Measurements from ENCODE around the gene ATP5PF.
"Not testable (repeated sequence)": the region's sequence is repeated elsewhere in the genome, so short reads cannot be mapped to it uniquely, and the experiment has no call there.

ATP5PF gene, protein sequence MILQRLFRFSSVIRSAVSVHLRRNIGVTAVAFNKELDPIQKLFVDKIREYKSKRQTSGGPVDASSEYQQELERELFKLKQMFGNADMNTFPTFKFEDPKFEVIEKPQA

DNA sequence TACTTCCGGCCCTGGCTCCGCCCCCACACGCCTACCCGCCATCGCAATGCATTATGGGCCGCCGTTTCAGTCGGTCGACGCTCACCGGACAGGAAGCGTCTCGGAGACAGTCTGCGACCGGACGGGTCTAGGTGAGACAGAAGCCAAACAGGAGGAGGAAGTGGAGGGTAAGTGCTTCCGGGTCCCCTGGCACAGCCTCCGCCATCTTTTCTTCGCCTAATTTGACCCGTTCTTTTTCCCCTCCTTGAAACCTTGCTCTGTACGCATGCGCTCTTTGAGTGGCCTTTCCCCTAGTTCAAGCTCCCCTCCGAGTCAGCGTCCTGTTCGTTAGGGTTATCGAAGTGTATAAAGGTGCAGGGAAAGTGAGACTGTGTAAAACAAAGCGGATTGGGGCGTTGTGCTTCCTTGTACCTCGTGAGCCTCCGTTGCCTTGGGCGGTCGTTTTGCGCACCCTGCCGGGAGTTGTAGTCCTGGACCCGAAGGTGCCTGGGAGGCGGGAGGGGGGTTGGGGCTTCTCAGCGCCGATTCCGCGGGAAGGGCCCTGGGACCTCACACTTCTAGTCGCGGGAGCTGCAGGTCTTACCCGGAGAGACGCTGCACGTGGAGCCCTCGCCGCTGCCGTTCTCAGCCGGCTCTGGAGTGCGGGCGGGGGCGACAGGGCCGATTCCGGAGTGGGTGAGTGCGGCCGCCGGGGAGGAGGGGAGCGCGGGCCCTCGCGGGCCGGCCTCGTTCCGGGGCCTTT lies at the start of gene ATP5PF, which contains the start of gene GABPA:
ATP5PF (minus strand) TSS at position 1 of the 742 bp plus-strand sequence. CDS start 5,110 bp downstream, outside the sequence.
GABPA (plus strand) TSS at position 69 of the 742 bp plus-strand sequence. CDS start 6,627 bp downstream, outside the sequence.
- peak; percentile 99 for DNase-seq (ENCODE audit: low spot score)

DNA sequence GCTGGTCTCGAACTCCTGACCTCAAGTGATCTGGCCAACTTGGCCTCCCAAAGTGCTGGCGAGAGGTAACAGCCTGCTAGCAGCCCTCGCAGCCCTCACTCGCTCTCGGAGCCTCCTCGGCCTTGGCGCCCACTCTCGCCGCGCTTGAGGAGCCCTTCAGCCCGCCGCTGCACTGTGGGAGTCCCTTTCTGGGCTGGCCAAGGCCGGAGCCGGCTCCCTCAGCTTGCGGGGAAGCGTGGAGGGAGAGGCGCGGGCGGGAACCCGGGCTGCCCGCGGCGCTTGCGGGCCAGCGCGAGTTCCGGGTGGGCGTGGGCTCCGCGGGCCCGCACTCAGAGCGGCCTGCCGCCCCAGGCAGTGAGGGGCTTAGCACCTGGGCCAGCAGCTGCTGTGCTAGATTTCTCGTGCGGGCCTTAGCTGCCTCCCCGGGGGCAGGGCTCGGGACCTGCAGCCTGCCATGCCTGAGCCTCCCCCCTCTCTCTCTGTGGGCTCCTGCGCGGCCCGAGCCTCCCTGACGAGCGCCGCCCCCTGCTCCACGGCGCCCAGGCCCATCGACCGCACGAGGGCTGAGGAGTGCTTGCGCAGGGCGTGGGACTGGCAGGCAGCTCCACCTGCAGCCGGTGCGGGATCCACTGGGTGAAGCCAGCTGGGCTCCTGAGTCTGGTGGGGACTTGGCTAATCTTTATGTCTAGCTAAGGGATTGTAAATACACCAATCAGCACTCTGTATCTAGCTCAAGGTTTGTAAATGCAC lies 43.6 kb upstream of the ATP5PF start:
- DNase-seq (ENCODE audit: low spot score): not testable (repeated sequence)

- no peak for DNase-seq (ENCODE audit: low spot score)
Measured at GRCh38 chr21:25776440-25776839, 41.7 kb upstream of the ATP5PF start.

DNA sequence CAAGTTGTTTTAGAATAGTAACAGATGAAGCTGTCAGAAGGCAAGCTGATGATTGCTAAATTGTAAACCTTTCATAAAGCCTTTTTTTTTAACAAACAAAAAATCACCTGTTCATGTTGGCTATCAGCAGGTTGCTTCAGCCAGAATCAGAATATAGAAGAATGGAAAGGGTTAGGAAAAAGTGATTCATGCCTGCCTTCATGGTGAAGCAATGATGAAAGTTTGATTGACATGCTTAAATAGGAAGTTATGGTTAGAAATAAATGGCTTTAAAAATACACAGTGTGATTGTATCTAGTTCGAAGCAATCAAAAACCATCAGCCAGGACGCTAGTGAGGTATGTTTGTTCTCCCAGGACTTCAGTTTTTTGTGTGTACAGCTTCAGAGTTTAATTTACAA lies 38.0 kb upstream of the ATP5PF start:
- DNase-seq (ENCODE audit: low spot score): no peak

DNA sequence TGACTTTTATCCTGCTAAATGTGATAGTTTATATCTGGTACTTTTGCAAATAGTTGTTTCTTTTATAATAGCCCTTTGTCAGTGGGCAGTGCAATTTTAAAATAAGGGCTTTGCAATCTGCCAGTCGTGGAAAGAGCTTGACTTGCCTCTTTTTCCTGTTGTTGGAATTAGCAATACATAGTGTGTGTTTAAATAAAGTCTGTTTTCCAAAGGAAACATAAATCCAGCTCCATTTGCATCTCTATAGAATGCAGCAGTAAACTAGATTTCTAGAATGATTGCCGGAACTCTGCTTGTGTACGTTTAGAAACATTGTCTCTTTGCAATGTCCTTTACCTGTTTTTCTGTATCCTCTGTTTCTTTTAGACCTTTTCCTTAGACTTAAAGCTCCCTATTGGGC lies 33.2 kb upstream of the ATP5PF start:
- DNase-seq (ENCODE audit: low spot score): no peak

- no peak for DNase-seq (ENCODE audit: low spot score)
Measured at GRCh38 chr21:25764065-25764464, 29.4 kb upstream of the ATP5PF start.

- DNase-seq (ENCODE audit: low spot score): no peak
Measured at GRCh38 chr21:25760677-25761076, 26.0 kb upstream of the ATP5PF start.

DNA sequence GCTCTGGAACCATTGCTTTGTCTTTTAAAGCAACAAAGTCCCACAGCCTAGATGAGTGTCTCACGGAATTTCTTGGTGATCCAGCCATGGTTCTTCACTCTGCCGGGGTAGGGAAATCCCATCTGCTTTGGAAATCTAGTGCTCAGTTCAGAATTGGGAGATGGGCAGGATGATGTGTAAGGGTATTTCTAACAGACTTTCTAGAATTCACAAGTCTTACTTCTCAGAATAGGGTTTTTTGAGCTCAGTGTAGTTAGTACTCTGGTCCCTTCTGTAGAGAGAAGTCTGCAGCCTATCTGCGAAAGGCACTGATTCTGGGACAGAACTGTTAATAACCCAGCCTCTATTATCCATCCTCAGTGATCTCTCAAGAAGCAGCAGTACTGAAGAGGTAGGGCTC lies 25.4 kb upstream of the ATP5PF start:
- no peak for DNase-seq (ENCODE audit: low spot score)

- no peak for DNase-seq (ENCODE audit: low spot score)
Measured at GRCh38 chr21:25759573-25759972, 24.9 kb upstream of the ATP5PF start.

GRCh38 chr21:25757531-25757930 lies 22.8 kb upstream of the ATP5PF start:
- peak; percentile 17 for DNase-seq (ENCODE audit: low spot score)

DNA sequence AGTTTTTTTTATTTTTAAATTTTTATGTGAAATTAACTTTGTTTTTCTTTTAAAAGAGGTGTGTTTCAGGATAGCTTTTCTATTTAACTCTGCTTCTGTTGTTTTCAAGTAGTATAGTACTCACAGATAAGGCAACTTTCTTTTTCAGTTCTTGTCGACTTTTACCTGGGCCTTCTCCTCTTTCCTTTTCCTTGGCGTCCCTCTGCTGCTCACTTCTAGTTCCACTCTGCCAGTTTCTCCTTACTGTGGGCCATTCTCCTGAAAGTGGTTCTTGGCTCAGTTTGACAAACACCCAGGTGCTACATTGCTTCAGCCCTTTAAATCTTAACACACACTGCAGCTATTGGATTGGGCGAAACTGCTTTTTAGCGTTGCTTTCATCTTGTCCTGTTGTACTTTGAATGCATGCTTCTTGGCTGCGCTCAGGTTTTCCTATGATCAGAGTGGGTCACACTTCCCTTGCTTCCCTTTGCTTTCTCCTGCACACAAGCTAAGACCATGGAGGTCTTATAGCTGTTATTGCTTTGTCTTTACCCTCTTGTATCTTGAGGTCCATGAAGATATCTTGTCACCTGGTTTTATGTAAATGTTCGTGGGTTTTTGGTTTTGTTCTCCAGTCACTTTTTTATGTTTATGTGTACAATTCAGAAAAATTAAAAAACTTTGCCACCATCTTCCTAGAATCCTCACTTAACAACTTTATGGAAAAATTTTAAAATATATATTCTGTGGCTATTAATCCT lies 21.7 kb upstream of the ATP5PF start:
- no peak for DNase-seq (ENCODE audit: low spot score)

DNA sequence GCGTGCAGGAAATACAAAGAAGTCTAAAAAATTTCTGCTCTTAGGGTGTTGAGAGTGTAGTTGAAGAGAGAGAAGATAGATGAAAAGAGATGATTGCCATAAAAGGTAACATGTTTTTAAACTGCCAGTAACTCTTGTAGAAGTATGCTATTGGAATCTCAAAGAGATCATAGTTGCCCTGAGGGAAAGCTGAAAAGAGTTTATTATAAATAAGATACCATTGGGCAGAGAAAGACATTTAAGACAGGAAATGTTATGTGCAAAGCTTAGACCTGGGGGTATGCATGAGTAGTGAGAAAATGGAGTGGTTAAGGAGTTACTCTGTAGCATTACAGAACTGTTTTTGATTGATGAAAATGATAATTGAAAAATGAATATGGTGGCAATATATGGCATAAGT lies 17.7 kb upstream of the ATP5PF start:
- DNase-seq (ENCODE audit: low spot score): no peak

GRCh38 chr21:25750085-25750484 lies 15.4 kb upstream of the ATP5PF start:
- no peak for DNase-seq (ENCODE audit: low spot score)

GRCh38 chr21:25744854-25745253 lies 10.2 kb upstream of the ATP5PF start:
- DNase-seq (ENCODE audit: low spot score): no peak

GRCh38 chr21:25742900-25743299 lies 8.2 kb upstream of the ATP5PF start:
- DNase-seq (ENCODE audit: low spot score): no peak

- DNase-seq (ENCODE audit: low spot score): no peak
Measured at GRCh38 chr21:25737421-25737820, 2.7 kb upstream of the ATP5PF start.

DNA sequence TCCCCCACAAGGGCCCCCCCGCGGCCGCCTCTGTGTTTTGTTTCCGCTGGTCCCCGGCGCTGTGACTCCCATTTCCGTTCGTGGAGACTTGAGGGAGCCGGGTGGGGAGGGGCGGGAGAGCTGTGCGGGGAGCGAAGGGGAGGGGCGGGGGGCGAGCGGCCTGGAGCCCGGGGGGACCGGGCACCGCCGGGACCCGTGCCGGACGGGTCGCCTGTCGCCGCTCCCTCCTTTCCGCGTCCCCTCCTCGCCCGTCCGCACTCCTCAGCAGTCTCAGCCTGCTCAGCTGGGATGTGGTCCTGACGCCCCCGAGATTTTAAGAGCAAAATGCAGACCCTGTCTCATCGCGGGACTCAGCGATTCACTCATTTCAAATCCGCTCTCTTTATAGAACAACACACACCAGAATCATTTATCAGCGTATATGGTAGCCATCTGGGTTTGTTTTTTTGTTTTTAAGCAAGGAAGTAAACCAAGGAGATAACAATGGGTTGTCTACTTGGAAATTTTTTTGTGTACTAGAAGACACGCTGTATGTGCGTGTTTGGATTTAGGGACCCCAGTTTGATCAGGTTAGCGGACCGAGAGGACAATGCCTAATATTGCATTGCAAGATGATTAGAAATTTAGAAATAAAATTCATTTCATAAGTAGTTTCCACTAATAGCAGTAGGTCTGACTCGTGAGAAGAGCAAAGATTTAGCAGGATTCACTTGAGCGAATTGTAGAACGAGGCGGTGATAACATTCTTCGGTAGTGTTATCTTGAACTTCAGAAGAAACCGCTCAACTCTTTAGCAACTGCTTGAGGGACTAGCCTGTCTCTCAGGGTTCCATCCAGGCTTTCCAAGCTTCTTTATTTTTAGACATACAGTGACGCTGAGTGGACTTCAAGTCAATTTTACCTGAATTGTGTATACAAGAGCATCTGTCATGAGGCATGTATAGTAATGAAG lies 1.2 kb upstream of the ATP5PF start:
- DNase-seq (ENCODE audit: low spot score): peak; percentile 80

GRCh38 chr21:25734654-25734903 lies 125 bp downstream of the ATP5PF start:
- no peak for DNase-seq (ENCODE audit: low spot score)

DNA sequence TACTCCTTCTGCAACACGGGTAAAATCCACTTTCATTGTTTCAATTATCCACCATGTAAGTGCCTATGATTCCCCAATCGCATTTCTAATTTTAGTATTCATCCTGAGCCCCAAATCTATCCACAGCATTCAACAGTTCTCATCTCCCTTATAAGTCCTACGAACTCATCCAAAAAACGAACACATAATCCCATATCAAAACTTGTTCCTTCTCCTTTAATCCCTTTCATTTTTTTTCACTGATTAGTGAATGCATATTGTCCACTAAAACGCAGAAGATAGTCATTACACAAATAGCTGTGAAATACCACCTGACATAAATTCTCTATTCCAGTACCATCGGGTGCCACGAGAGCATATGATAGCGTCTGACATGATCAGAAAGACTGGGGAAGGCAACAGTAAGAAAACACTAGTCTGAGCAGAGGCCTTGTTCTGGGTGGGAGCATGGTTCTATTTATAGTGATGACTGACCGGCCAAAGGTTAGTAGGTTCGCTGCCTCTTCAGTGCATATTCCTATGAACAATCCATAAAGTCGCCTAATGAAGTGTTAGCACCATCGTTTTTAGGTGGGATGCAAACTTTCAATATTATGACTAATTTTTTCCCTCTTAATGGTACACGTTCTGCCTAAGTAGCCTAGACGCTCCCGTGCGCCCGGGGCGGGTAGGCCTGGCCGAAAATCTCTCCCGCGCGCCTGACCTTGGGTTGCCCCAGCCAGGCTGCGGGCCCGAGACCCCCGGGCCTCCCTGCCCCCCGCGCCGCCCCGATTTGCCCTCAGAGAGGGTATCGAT lies 648 bp downstream of the ATP5PF start:
- DNase-seq (ENCODE audit: low spot score): peak; percentile 30

DNA sequence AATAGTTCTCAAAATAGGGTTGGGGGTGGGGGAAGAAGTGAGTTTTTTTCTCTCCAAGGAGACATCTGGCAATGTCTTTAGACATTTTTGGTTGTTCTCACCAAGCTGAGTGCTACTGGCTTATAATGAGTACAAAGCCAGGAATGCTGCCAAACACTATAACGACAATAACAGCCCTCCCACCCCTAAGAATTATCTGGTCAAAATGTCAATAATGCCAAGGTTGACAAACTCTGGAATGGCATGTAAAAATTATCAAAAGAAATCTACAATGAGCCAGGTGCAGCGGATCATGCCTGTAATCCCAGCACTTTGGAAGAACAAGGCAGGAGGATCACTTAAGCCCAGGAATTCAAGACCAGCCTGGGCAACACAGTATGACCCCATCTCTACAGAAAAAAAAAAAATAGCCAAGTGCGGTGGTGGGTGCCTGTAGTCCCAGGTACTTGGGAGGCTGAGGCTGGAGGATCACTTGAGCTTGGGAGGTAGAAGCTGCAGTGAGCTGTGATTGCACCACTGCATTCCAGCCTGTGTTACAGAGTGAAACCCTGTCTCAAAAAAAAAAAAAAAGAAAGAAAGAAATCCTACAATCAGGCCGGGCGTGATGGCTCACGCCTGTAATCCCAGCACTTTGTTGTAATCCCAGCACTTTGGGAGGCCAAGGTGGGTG lies 2.5 kb downstream of the ATP5PF start:
- no peak for DNase-seq (ENCODE audit: low spot score)
